Measurements from ENCODE around the gene GRAP. TPM values are rescaled to one million over a fixed set of nuclear protein-coding genes. Genes with fewer than 3 reads are reported as not detected.
"Not testable (repeated sequence)": the region's sequence is repeated elsewhere in the genome, so short reads cannot be mapped to it uniquely, and the experiment has no call there.

GRAP gene
- total RNA-seq, 1 experiment from 2014 or later, result not detected

- not testable (repeated sequence) for DNase-seq (ENCODE audit: low read depth)
These were observed 4.4 kb downstream of the GRAP start for GRCh38 chr17:19042369-19042768.

GRCh38 chr17:19041871-19042270, 4.9 kb downstream of the GRAP start:
- DNase-seq (ENCODE audit: low read depth), result not testable (repeated sequence)

- DNase-seq (ENCODE audit: low read depth), result not testable (repeated sequence)
These were observed 6.4 kb downstream of the GRAP start for GRCh38 chr17:19040350-19040749.

- not testable (repeated sequence) for DNase-seq (ENCODE audit: low read depth)
These were observed 8.0 kb downstream of the GRAP start for GRCh38 chr17:19038730-19039129.

GRCh38 chr17:19038007-19038406, 8.8 kb downstream of the GRAP start:
- not testable (repeated sequence) for DNase-seq (ENCODE audit: low read depth)

GRCh38 chr17:19037547-19037946, 9.2 kb downstream of the GRAP start:
- not testable (repeated sequence) for DNase-seq (ENCODE audit: low read depth)

GRCh38 chr17:19036186-19036585, 10.6 kb downstream of the GRAP start:
- not testable (repeated sequence) for DNase-seq (ENCODE audit: low read depth)

- DNase-seq (ENCODE audit: low read depth), result not testable (repeated sequence)
These were observed 14.3 kb downstream of the GRAP start for GRCh38 chr17:19032377-19032988.

GRCh38 chr17:19031729-19032128, 15.0 kb downstream of the GRAP start:
- not testable (repeated sequence) for DNase-seq (ENCODE audit: low read depth)

- not testable (repeated sequence) for DNase-seq (ENCODE audit: low read depth)
These were observed 15.8 kb downstream of the GRAP start for GRCh38 chr17:19030771-19031449.

GRCh38 chr17:19029740-19030139, 17.0 kb downstream of the GRAP start:
- not testable (repeated sequence) for DNase-seq (ENCODE audit: low read depth)

GRCh38 chr17:19028671-19029070, 18.1 kb downstream of the GRAP start:
- not testable (repeated sequence) for DNase-seq (ENCODE audit: low read depth)

- DNase-seq (ENCODE audit: low read depth), result peak; percentile 31
These were observed 22.4 kb downstream of the GRAP start for GRCh38 chr17:19024101-19025078.

- no peak for DNase-seq (ENCODE audit: low read depth)
These were observed 23.4 kb downstream of the GRAP start for GRCh38 chr17:19023209-19023999.

- DNase-seq (ENCODE audit: low read depth), result no peak
These were observed 24.0 kb downstream of the GRAP start for GRCh38 chr17:19022747-19023146.

GRCh38 chr17:19022128-19022527, 24.6 kb downstream of the GRAP start:
- no peak for DNase-seq (ENCODE audit: low read depth)

- no peak for DNase-seq (ENCODE audit: low read depth)
These were observed 25.1 kb downstream of the GRAP start for GRCh38 chr17:19021622-19022083.

GRCh38 chr17:19021011-19021621, 25.6 kb downstream of the GRAP start:
- DNase-seq (ENCODE audit: low read depth), result not testable (repeated sequence)

- no peak for DNase-seq (ENCODE audit: low read depth)
These were observed 26.7 kb downstream of the GRAP start for GRCh38 chr17:19020016-19020415.

GRCh38 chr17:19019041-19019941, 27.5 kb downstream of the GRAP start:
- no peak for DNase-seq (ENCODE audit: low read depth)

All from RPMI7951 (cell line).